HG02973 (cell line): ENCODE results near the gene NCK2.

Experiments
- ATAC-seq: cut with Tn5 transposase; IDR thresholded peaks from one replicate; pipeline ENCODE4 v1.9.1; 2021; ENCODE audit warnings: moderate library complexity; ENCODE audit not compliant: unreplicated experiment

Gene NCK2

DNA sequence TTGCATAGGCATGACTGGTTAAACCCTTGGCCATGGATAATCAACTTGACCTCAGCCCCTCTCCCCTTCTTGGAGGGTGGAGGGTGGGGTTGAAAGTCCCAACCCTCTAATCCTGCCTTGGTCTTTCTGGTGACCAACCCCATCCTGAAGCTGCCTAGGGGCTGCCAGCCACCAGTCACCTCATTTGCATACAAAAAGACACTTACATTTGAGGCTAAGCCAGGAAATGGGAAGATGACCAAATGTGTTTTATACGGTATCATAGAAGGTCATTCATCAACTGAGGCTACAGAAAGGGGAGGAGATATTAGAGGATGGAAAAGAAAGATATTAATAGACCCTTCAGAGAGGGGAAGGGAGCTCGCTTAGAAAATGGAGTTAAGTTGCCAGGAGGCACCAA is 96.8 kb downstream of the NCK2 start:
- no peak for ATAC-seq

GRCh38 chr2:105842555-105842954 is 97.8 kb downstream of the NCK2 start:
- ATAC-seq, result no peak

GRCh38 chr2:105843476-105844374 is 99.0 kb downstream of the NCK2 start:
- no peak for ATAC-seq

DNA sequence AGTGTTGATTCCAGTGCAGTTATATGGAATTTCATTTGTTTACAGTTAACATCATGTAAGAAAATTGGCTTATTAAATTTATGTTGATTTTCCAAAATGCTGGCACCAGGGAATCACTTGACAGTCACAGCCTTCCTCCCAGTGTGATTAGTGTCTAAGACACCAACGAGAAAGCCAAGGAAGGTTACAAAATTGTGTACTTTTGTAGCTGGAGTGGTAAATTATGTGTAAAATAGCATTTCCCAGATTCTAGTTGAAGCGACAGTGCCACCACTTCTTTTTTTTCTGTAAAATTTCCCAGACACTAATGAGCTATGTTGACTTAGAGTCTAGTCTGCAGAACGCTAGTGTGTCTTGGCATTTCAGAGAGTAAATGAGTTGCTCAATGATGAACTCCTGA is 101.3 kb downstream of the NCK2 start:
- ATAC-seq, result no peak

DNA sequence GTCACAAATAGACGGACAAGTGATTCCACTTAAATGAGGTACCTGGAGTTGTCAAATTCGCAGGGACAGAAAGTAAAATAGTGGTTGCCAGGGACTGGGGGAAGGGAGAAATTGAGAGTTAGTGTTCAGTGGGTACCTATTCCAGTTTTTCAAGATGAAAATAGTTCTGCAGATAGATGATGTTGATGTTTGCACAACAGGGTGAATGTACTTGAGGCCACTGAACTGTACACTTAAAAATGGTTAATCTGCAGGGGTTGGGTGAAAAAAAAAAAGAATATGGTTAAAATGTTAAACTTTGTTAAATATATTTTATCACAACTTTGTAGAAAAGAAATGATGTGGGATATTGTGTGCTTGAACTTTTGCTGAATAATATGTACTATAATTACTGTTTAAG is 102.3 kb downstream of the NCK2 start:
- no peak for ATAC-seq

DNA sequence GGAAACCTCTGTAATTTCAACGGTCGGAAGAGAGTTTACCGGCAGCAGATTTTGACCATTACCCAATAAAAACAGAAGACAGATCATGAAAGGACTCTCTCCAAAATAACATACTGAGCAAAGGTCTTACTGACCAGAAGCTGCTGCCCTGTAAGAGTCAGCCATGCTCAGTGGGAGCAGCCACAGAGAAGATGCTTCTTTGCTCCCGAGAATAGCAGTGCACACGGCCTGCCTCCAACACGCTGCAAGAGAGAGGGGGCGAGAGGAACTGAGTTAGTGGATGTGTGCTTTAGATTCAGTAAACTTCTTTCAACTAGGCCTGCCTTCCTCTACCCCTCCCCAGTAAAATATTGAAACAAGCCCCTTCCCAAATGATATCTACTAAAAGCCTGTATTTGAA is 103.7 kb downstream of the NCK2 start:
- no peak for ATAC-seq

GRCh38 chr2:105849431-105850179 is 104.9 kb downstream of the NCK2 start:
- ATAC-seq, result no peak

DNA sequence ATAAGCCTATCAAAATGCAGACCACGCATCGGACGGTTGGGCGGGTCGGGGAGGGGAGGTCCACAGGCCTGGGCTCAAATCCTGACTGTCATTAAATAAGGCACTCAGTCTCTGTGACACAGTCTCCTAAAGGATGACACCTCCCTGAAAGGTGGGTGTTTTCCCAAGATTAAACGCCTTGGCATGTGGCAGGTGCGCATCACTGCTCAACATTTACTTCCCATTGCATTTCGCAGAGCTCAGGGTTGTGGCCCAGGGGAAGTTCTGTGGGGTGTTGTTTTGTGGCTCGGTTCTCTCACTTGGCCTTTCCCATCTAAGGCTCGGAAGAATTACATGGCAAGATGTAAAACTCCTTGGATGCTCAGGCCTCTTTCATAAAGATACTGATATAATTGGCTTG is 107.4 kb downstream of the NCK2 start:
- no peak for ATAC-seq

DNA sequence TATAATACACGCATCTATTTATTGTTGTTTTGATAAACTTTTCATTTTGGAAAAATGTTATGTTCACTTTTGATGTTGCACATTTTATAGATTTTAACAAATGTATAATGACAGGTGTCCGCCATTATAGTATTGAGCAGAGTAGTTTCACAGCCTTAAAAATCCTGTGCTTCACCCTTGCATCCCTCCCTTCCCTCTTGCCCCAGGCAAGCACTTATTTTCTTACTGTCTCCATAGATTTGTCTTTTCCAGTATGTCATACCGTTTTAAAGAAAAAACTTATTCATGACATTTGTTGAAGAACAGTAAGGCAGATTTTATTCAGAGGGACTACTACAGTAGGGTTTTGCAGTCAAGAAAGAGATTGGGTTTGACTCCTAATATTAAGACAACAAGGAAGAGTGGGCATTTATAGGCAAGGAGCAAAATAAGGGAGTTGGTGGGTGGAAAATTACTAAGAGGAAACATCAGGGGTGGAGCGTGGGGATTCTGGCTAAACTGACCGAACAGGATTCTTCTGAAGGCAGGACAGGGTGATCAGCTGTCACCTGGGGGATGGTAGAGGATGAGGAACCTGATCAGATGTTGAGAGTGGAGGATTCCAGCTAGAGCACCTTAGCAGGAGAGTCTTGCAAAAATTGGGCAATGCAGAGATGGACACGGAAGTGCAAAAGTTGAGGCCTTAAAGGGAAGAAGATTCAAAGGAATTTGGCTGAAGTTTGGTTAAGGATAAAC is 108.8 kb downstream of the NCK2 start:
- no peak for ATAC-seq

GRCh38 chr2:105854972-105855371 is 110.3 kb downstream of the NCK2 start:
- no peak for ATAC-seq

DNA sequence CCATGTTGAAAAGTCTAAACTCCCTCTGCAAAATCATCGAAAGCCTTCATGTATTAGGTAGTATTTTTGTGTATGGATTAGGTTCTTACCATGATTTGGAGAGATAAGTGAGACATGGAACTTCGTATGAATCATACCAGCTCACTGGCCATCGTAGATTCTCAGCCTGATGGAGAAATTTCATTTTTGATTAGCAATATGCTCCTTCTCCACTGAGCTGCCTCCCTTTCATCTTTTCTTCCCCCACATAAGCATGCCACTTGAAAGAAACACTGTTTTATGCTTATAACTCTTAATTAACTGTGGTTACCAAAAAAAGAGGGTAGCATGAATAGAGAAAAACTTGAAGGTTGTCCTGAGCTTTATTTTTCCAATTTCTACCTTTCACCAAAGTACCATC is 111.9 kb downstream of the NCK2 start:
- ATAC-seq, result no peak

GRCh38 chr2:105857076-105857740 is 112.5 kb downstream of the NCK2 start:
- no peak for ATAC-seq

DNA sequence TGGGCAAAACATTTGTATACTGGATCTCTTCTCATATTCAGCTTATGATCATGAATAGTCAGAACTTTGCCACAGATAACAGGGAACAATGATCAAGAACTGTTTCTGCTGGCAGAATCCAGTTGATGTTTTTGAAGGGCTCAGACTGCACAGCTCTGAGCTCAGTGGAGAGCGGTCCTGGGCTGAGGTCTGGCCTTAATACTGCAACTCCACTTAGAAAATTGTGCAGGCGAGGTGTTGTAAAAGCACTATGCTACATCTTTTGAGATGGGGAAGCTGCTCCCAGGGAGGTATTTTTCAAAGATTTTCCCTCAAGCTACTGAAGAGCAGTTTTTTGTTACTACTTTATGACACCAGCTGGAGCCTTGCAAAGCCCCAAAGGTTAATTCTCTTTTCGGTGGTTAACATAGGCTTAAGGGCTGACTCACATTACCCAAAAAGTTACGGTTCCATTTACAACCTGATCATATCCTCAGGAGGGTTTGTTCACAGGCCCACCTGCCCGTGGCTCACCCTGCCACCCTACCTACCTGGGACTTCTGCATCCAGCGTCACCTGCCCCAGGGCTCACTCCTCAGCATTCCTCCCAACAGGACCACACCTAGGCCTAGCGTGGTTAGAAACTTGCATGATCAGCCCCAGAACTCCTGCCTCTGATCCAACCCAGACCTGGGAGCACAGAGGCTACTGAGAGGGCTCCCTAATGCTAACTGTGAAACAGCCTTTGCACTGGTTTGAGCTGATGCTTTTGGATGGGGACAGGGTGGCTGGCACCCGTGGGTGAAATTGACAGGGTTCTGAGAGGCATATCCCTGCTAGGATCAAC is 114.4 kb downstream of the NCK2 start:
- no peak for ATAC-seq

DNA sequence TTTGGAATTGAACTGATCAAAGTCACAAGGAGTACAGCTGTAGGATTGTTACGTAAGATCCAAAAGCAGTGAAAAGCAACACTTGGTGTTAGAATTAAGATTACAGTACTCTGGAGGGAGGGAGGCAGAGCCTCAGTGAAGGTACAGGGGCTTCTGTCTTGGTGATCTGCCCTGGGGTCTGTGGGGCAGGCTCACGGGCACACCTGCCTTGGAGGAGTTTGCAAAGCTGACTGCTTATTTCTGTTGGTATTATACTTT is 114.9 kb downstream of the NCK2 start:
- no peak for ATAC-seq

DNA sequence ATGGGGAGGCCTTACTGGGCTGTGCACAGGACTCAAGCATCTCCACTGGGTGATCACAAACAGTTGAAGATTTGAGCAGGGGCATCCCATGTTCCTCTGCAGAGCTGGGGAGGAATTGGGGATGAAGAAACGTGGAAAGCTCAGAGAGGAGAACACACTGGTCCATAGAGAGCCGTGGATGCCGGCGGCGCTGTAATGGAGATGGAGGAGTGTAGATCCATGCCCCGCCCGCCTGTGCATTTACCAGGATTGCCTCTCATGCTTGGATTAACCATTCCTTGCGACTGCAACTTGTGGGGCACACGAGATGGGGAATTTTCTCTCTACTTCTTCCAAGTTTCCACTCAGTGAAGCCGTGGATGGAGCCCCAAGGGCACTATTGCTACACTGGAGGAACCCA is 115.9 kb downstream of the NCK2 start:
- no peak for ATAC-seq

DNA sequence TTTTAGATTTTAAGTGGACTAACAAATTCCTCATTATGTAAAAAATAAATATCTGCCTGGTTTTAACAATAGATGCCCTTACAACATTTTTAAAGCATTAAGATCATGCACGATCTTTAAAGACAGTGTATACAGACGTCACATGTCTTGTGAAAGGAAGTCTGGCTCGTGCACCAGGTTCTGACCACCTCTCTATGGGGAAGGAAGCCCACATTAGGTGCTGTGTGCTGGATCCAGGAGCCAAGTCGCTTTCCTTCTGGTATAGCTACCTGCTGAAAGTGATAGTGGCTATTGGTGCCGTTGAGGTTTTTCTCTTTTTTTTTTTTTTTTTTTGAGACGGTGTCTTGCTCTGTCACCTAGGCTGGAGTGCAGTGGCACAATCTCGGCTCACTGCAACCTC is 116.5 kb downstream of the NCK2 start:
- ATAC-seq, result no peak

- no peak for ATAC-seq
Measured at GRCh38 chr2:105862843-105863242, 118.1 kb downstream of the NCK2 start.

DNA sequence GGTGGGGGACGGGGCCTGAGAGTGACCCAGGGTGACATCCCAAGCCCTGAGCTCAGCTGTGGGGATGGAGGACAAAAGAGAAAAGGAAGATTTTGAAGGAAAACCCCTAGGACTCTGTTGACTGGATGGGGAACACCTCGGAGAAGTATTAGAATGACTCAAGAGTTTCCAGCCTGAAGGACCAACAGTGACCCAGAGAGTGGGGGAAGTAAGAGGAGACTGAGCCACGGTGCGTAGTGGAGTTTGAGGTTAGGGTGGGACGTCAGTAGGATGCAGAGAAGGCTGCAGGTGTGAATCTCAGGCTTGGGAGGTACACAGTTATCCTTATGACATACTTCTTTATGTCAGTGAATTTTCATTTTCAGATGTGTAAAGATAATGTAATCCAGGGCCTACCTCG is 119.5 kb downstream of the NCK2 start:
- no peak for ATAC-seq

- no peak for ATAC-seq
Measured at GRCh38 chr2:105865222-105865913, 120.7 kb downstream of the NCK2 start.
